GM12891 (cell line): ENCODE measurements around the gene CALM3.

Source experiments
- DNase-seq: peaks from one replicate; pipeline ENCODE4 v3.0.0; 2011; ENCODE audit warnings: low spot score; ENCODE audit not compliant: insufficient read length
- FAIRE-seq: peaks from 2 replicates; lab custom pipeline; 2011; peaks lifted over from hg19 to GRCh38; lab: Jason Lieb, UNC
- PAX5 ChIP-seq: IDR thresholded peaks from 2 replicates; pipeline ENCODE4 v1.6.1; 2011; ENCODE audit warnings: low read length, moderate library complexity, mild to moderate bottlenecking; ENCODE audit not compliant: insufficient read depth, severe bottlenecking
- POLR2A ChIP-seq: IDR thresholded peaks from 2 replicates; pipeline ENCODE4 v1.6.1; 2011; ENCODE audit warnings: low read depth, low read length, control low read depth
- POLR2AphosphoS5 ChIP-seq: IDR thresholded peaks from 2 replicates; pipeline ENCODE4 v1.6.1; 2011; ENCODE audit warnings: low read depth, low read length, control low read depth
- POU2F2 ChIP-seq: IDR thresholded peaks from 2 replicates; pipeline ENCODE4 v1.6.1; 2011; ENCODE audit warnings: low read depth, mild to moderate bottlenecking, control low read depth, low read length, moderate library complexity
- SPI1 ChIP-seq: IDR thresholded peaks from 2 replicates; pipeline ENCODE4 v1.6.1; 2011; ENCODE audit warnings: low read depth, low read length, control low read depth
- TAF1 ChIP-seq: IDR thresholded peaks from 2 replicates; pipeline ENCODE4 v1.6.1; 2011; ENCODE audit warnings: low read depth, low read length, control low read depth

The CALM3 gene

GRCh38 chr19:46606681-46607447 is 5.7 kb downstream of the CALM3 start:
- no peak for DNase-seq
- TF ChIP-seq PAX5 = no peak
- no peak for TF ChIP-seq POLR2A
- TF ChIP-seq SPI1 = no peak
- no peak for TF ChIP-seq POLR2AphosphoS5
- no peak for TF ChIP-seq TAF1
- no peak for TF ChIP-seq POU2F2
- FAIRE-seq = no peak

- TF ChIP-seq PAX5 (no peak), POLR2A (no peak), POLR2AphosphoS5 (no peak), TAF1 (no peak), SPI1 (no peak), POU2F2 (no peak)
- FAIRE-seq = no peak
Observed at GRCh38 chr19:46607448-46607841, 6.3 kb downstream of the CALM3 start.

GRCh38 chr19:46608178-46608577 is 7.0 kb downstream of the CALM3 start:
- FAIRE-seq = no peak
- DNase-seq = no peak
- TF ChIP-seq PAX5 (no peak), POLR2A (no peak), POLR2AphosphoS5 (no peak; the same call in 1 of the 2 replicates), POU2F2 (no peak), SPI1 (no peak), TAF1 (no peak)

More at GRCh38 chr19:46607448-46607841, 6.3 kb downstream of the CALM3 start:
- no peak for DNase-seq

GRCh38 chr19:46608581-46609345 is 7.6 kb downstream of the CALM3 start:
- no peak for FAIRE-seq

GRCh38 chr19:46609511-46610412 is 8.6 kb downstream of the CALM3 start:
- peak; percentile 69 for TF ChIP-seq POLR2AphosphoS5
- TF ChIP-seq SPI1 = no peak
- no peak for TF ChIP-seq PAX5
- TF ChIP-seq POU2F2 = no peak
- peak; percentile 37 for TF ChIP-seq POLR2A
- TF ChIP-seq TAF1 = no peak
- FAIRE-seq = no peak
- no peak for DNase-seq

More at GRCh38 chr19:46608581-46609345, 7.6 kb downstream of the CALM3 start:
- no peak for DNase-seq
- TF ChIP-seq POLR2A (no peak), SPI1 (no peak), POU2F2 (no peak), PAX5 (no peak), TAF1 (no peak), POLR2AphosphoS5 (no peak; the same call in 1 of the 2 replicates)

- no peak for FAIRE-seq
- TF ChIP-seq PAX5 = no peak
- no peak for TF ChIP-seq SPI1
- TF ChIP-seq POU2F2 = no peak
- TF ChIP-seq POLR2A = no peak
- no peak for TF ChIP-seq TAF1
- no peak for TF ChIP-seq POLR2AphosphoS5
- no peak for DNase-seq
Observed at GRCh38 chr19:46610413-46610775, 9.3 kb downstream of the CALM3 start.

- peak; percentile 97 for FAIRE-seq
- peak; percentile 27 for DNase-seq
- no peak for TF ChIP-seq PAX5
- TF ChIP-seq POLR2AphosphoS5 = peak; percentile 72
- no peak for TF ChIP-seq SPI1
- TF ChIP-seq POLR2A = peak; percentile 28; the same call in 1 of the 2 replicates
- 0 out of 2 replicates have a peak, but pooled peaks have one; percentile 58 for TF ChIP-seq POU2F2
- TF ChIP-seq TAF1 = no peak
Observed at GRCh38 chr19:46610851-46611770, 10.0 kb downstream of the CALM3 start.

- TF ChIP-seq POU2F2 (no peak), POLR2AphosphoS5 (no peak), TAF1 (no peak), SPI1 (no peak), POLR2A (no peak), PAX5 (no peak)
- DNase-seq (peak; percentile 12), FAIRE-seq (no peak)
Observed at GRCh38 chr19:46611776-46612175, 10.6 kb downstream of the CALM3 start.

GRCh38 chr19:46613525-46613924 is 12.4 kb downstream of the CALM3 start:
- no peak for FAIRE-seq
- no peak for TF ChIP-seq POLR2A
- no peak for TF ChIP-seq POLR2AphosphoS5
- TF ChIP-seq SPI1 = no peak
- TF ChIP-seq POU2F2 = no peak
- no peak for TF ChIP-seq TAF1
- TF ChIP-seq PAX5 = no peak

More at GRCh38 chr19:46613525-46613924, 12.4 kb downstream of the CALM3 start:
- DNase-seq = no peak
